Stomach (tissue), 9 donors: ENCODE measurements around the gene CFAP74. TPM values are rescaled to one million over a fixed set of nuclear protein-coding genes. Genes with fewer than 3 reads are reported as not detected.

Experiments used
- DNase-seq, 2 donors: peaks; one replicate each; pipeline versions ENCODE4 v3.0.0 to v3.0.0-alpha.2; 2013 to 2019
- H3K27ac ChIP-seq, 5 donors: fragments of 200-600 bp in 4 of 5; sonication (generic) in 4 of 5; one replicate each; pipeline ENCODE4 v1.5.1; 2013 to 2019; ENCODE audit warnings: mild to moderate bottlenecking in 1 of 5, moderate library complexity in 1 of 5
- H3K27me3 ChIP-seq, 3 donors: fragments of 200-600 bp; sonication (generic); one replicate each; pipeline ENCODE4 v1.5.1; 2017 to 2019; ENCODE audit warnings: mixed run types in 1 of 3
- H3K36me3 ChIP-seq, 4 donors: fragments of 200-600 bp; sonication (generic); 1 replicate in 3 of 4; 2 replicates in 1 of 4; pipeline ENCODE4 v1.5.1; 2016 to 2019
- H3K4me1 ChIP-seq, 4 donors: fragments of 200-600 bp; sonication (generic); one replicate each; pipeline ENCODE4 v1.5.1; 2016 to 2019
- H3K4me3 ChIP-seq, 4 donors: fragments of 200-600 bp; sonication (generic) in 3 of 4; one replicate each; pipeline ENCODE4 v1.5.1; 2016 to 2019; ENCODE audit warnings: mild to moderate bottlenecking in 1 of 4
- H3K9me3 ChIP-seq, 4 donors: fragments of 200-600 bp; sonication (generic); one replicate each; pipeline ENCODE4 v1.5.1; 2016 to 2019
- EP300 ChIP-seq: sonication (generic); formaldehyde crosslinking; IDR thresholded peaks from one replicate; pipeline ENCODE4 v1.6.1; 2017; ENCODE audit warnings: antibody characterized with exemption
- POLR2A ChIP-seq, 4 donors: fragments of 450-650 bp; IDR thresholded peaks; one replicate each; pipeline ENCODE4 v1.6.1; 2016; ENCODE audit warnings: antibody characterized with exemption in 4 of 4, control low read depth in 2 of 4, mild to moderate bottlenecking in 1 of 4, moderate library complexity in 1 of 4
- POLR2AphosphoS5 ChIP-seq, 3 donors: sonication (generic); formaldehyde crosslinking; IDR thresholded peaks; one replicate each; pipeline ENCODE4 v1.6.1; 2016; ENCODE audit warnings: antibody characterized with exemption in 3 of 3
- WGBS, 5 donors: extraction: QIAGEN DNeasy Blood & Tissue Kit in 3 of 5; methylation state at CpG; one replicate each; pipeline versions ENCODE4 v1.1.5 to v1.1.7; 2013 to 2018; 5-methylcytosine and 5-hydroxymethylcytosine counted together
- intact Hi-C: fragments of 100-400 bp; cut with DNase I; formaldehyde crosslinking; loops from one replicate; pipeline ENCODE4 v1.15.1; 2023; ENCODE audit warnings: low total_unique reads
- polyA plus RNA-seq, 3 donors: library from polyadenylated mRNA; stranded (reverse); fragments of 200-250 nt; gene quantifications; one replicate each; pipeline ENCODE4 v1.2.3, GENCODE V29; 2013
- total RNA-seq, 5 donors: library from RNA; depleted of rRNA; stranded (reverse); fragments of >200 nt; gene quantifications; one replicate each; pipeline versions ENCODE4 v1.1.0 to v1.2.3, GENCODE V29; 2014 to 2016
- TF ChIP-seq, protein P1 (sequence below), 7 experiments: fragments of 450-650 bp in 4 of 7; fragments of 200-600 bp in 3 of 7; sonication (generic) in 3 of 7; IDR thresholded peaks; one replicate each; pipeline ENCODE4 v1.5.1; 2016 to 2019; ENCODE audit warnings: antibody characterized with exemption in 7 of 7, control low read depth in 2 of 7, mild to moderate bottlenecking in 1 of 7
- donor health status: healthy with polysubstance abuse.
- donor health status: Bipolar disorder and iron deficiency.
- donor health status: healthy.

CFAP74 gene
- total and polyA plus RNA-seq, 8 donors: under 0.01 TPM; not detected in 7

DNA sequence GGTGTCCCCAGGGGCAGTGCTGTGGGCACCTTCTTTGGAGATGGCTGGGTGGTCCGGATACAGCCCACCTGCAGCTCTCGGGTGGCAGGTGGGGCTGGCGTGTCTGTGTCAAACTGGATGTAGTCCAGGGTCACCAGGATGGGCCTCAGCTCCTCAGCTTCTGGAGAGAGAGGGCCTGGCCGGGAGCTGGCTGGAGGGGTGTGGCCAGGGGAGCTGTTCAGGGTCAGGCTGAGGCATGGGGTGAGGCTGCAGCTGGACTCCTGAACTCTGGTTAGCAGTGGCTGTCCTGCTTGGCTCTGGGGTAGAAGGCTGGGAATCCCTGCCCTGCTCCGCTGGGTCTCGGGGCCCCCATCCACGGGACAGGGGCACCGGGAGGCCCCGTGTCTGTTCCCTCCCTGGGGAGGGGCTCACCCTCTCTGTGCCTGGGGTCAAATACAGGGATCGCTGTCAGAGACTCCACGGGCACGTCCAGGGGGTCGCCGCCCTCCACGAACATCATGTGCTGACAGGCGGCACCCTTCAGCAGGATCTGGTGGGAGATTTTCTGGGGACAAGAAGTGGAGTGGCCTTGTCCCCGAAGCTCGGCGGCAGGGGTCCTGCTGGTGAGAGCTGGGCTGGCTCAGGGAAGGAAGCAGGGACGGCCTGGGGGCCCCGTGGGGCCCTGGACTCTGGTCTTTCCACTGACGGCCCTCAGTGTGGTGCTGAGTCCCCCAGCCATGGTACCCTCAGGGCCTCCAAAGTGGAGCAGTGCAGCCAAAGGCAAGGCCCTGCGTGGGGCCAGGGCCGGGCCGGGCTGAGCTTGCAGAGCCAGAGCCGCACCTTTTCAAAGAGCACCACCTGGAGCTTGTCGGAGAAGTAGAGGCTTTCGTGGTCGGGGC, 80.4 kb downstream of the CFAP74 start:
- Histone ChIP-seq H3K4me1 (peaks cover 7 to 17% (median 12%) of the 10 kb centered on the region in 4 donors), H3K36me3 (no peaks in the 10 kb centered on the region), H3K27me3 (peaks cover 0 to 4% (median 0%) of the 10 kb centered on the region in 3 donors), H3K27ac (no peak overlapping the region), H3K9me3 (no peaks in the 10 kb centered on the region), H3K4me3 (no peak overlapping the region)
- 56 to 66% (median 60%) methylated on average over 24 to 29 of the region's 29 CpGs for WGBS, 5 donors
- no peak for TF ChIP-seq EP300
- TF ChIP-seq POLR2AphosphoS5 (IDR thresholded peaks at IDR 0.05): no peak
- TF ChIP-seq, protein P1, sequence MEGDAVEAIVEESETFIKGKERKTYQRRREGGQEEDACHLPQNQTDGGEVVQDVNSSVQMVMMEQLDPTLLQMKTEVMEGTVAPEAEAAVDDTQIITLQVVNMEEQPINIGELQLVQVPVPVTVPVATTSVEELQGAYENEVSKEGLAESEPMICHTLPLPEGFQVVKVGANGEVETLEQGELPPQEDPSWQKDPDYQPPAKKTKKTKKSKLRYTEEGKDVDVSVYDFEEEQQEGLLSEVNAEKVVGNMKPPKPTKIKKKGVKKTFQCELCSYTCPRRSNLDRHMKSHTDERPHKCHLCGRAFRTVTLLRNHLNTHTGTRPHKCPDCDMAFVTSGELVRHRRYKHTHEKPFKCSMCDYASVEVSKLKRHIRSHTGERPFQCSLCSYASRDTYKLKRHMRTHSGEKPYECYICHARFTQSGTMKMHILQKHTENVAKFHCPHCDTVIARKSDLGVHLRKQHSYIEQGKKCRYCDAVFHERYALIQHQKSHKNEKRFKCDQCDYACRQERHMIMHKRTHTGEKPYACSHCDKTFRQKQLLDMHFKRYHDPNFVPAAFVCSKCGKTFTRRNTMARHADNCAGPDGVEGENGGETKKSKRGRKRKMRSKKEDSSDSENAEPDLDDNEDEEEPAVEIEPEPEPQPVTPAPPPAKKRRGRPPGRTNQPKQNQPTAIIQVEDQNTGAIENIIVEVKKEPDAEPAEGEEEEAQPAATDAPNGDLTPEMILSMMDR (IDR thresholded peaks at IDR 0.05): no peak
- TF ChIP-seq POLR2A (IDR thresholded peaks at IDR 0.05): no peak
- DNase-seq: no peak
- intact Hi-C loops: no loop called here

DNA sequence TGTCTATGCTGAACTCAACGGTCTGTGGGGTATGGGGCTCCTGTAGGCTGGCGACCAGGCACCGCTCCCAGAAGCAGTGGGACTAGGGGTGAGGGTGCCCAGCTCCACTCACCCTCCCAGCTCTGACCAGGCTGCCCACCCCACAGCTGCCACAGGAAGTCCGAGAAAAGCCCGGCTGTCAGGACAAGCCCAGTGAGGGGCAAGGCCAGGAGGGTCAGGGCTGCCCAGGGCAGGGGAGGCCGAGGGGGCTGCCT, 81.0 kb downstream of the CFAP74 start:
- H3K4me1 ChIP-seq: peaks cover 10 to 20% (median 16%) of the 10 kb centered on the region in 4 donors
- WGBS, 5 donors: 78 to 90% (median 80%) methylated on average over 5 to 6 of the region's 6 CpGs; no CpG with 5 or more reads in 1 of the 5 donors
- DNase-seq: no peak
- TF ChIP-seq POLR2AphosphoS5 (IDR thresholded peaks at IDR 0.05) (no peak), POLR2A (IDR thresholded peaks at IDR 0.05) (no peak), EP300 (no peak)
- TF ChIP-seq, protein P1 (IDR thresholded peaks at IDR 0.05): no peak
- intact Hi-C loops: no loop called here
- no peaks in the 10 kb centered on the region for H3K9me3 ChIP-seq
- no peak overlapping the region for H3K27ac ChIP-seq
- H3K27me3 ChIP-seq: peaks cover 0 to 4% (median 0%) of the 10 kb centered on the region in 3 donors
- H3K4me3 ChIP-seq: no peak overlapping the region
- no peaks in the 10 kb centered on the region for H3K36me3 ChIP-seq

DNA sequence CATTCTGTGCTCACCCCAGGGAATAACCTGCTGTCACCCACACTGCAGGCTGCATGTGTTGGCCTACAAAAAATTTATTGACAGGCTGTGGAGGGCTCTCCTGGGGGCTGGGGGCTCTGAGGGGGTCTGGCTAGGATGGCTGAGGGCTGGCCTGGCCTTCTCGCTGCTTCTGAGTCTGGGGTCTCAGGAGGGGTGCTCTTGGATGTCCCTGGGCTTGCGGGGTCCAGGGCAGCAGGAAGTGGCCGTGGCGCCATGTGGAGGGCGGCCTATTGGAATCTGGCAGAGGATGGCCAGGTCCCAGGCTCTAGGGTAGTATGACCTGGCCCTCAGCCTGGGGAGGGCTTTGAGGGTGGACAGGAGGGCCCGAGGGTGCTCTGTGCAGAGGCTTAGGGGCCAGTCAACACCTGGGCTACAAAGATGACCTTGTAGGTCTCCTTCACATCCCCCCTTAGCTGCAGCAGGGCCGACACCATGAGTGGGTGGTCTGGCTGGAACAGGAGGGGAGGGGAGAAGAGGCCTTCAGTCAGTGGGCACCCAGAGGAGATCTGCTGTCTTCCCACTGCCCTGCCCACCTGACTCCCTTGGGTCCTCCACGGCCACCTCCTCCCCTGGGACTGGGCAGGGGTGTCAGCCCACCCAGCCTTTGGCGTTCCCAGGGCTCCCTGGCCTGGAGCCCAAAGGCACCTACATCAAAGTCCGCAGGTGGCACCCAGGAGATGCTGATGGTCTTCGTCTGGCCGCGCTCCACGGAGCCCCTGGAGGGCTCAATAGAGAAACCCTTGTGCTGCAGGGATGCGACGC, 81.5 kb downstream of the CFAP74 start:
- no peaks in the 10 kb centered on the region for H3K9me3 ChIP-seq
- no peaks in the 10 kb centered on the region for H3K36me3 ChIP-seq
- WGBS, 5 donors: 85 to 93% (median 91%) methylated on average over 14 to 16 of the region's 16 CpGs
- no peak overlapping the region for H3K4me3 ChIP-seq
- no peak overlapping the region for H3K27ac ChIP-seq
- H3K27me3 ChIP-seq: peaks cover 0 to 4% (median 0%) of the 10 kb centered on the region in 3 donors
- no peak for TF ChIP-seq EP300
- no peak for TF ChIP-seq POLR2A (IDR thresholded peaks at IDR 0.05)
- TF ChIP-seq, protein P1 (IDR thresholded peaks at IDR 0.05): no peak
- TF ChIP-seq POLR2AphosphoS5 (IDR thresholded peaks at IDR 0.05): no peak
- peaks cover 10 to 20% (median 17%) of the 10 kb centered on the region in 4 donors for H3K4me1 ChIP-seq
- no peak for DNase-seq
- intact Hi-C loops: no loop called here

DNA sequence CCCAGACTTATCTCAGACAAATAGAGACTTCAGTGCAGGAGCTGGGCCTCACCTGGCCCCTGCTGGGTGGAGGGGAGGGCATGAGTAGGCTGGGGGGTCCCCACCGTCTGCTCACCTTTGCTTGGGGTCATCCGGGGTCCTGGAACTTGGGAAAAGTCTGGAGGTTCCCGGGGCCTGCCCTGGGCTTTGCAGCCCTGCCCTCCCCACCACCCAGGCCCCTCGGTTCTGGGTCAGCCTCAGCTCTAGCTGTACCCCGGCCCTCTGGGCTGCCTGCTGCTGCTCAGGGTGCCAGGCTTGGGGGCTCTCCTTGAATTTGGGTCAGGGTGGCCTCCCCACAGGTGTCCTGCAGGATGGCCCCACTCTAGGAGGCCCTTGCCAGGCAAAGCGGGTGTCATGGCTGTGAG, 82.1 kb downstream of the CFAP74 start:
- no peak overlapping the region for H3K27ac ChIP-seq
- H3K4me1 ChIP-seq: peaks cover 10 to 22% (median 20%) of the 10 kb centered on the region in 4 donors
- H3K27me3 ChIP-seq: peaks cover 0 to 4% (median 0%) of the 10 kb centered on the region in 3 donors
- H3K9me3 ChIP-seq: no peaks in the 10 kb centered on the region
- intact Hi-C loops: no loop called here
- no peak overlapping the region for H3K4me3 ChIP-seq
- no peaks in the 10 kb centered on the region for H3K36me3 ChIP-seq
- DNase-seq: no peak
- WGBS, 5 donors: 74 to 88% (median 78%) methylated on average over 3 to 6 of the region's 6 CpGs; no CpG with 5 or more reads in 1 of the 5 donors
- TF ChIP-seq POLR2AphosphoS5 (IDR thresholded peaks at IDR 0.05) (no peak), EP300 (no peak), POLR2A (IDR thresholded peaks at IDR 0.05) (no peak)
- TF ChIP-seq, protein P1 (IDR thresholded peaks at IDR 0.05): no peak
